ENCODE data around the gene EMP3. TPM values are rescaled to one million over a fixed set of nuclear protein-coding genes. Genes with fewer than 3 reads are reported as not detected.
A peak's percentile ranks its signal among the peaks of the same experiment; 100 is the strongest.
"Not testable (repeated sequence)": the region's sequence is repeated elsewhere in the genome, so short reads cannot be mapped to it uniquely, and the experiment has no call there.

The EMP3 gene
- polyA plus RNA-seq, 6 donors from 2014 or later = 305 to 450 (median 425) TPM

- no peak overlapping the region for H3K27ac Mint-ChIP-seq
- no peaks in the 10 kb centered on the region for H3K9me3 Mint-ChIP-seq
- no peak for DNase-seq
- no peak overlapping the region for H3K4me3 Mint-ChIP-seq
- H3K27me3 Mint-ChIP-seq = peaks cover 0 to 19% (median 8%) of the 10 kb centered on the region in 3 donors
- no peaks in the 10 kb centered on the region for H3K36me3 Mint-ChIP-seq
- no peaks in the 10 kb centered on the region for H3K4me1 Mint-ChIP-seq
- ATAC-seq (ENCODE audit: low read depth in 2 of 2) = no peak
Measured at GRCh38 chr19:48301886-48302599, 23.3 kb upstream of the EMP3 start.

GRCh38 chr19:48302600-48302959 is 22.8 kb upstream of the EMP3 start:
- DNase-seq = no peak
- peaks cover 0 to 19% (median 8%) of the 10 kb centered on the region in 3 donors for H3K27me3 Mint-ChIP-seq
- ATAC-seq (ENCODE audit: low read depth in 2 of 2) = no peak
- no peaks in the 10 kb centered on the region for H3K4me1 Mint-ChIP-seq
- H3K4me3 Mint-ChIP-seq = no peak overlapping the region
- H3K27ac Mint-ChIP-seq = no peak overlapping the region
- H3K36me3 Mint-ChIP-seq = no peaks in the 10 kb centered on the region
- H3K9me3 Mint-ChIP-seq = no peaks in the 10 kb centered on the region

- Mint-ChIP-seq H3K27ac (no peak overlapping the region), H3K4me3 (no peak overlapping the region)
Measured at GRCh38 chr19:48303367-48303766, 22.0 kb upstream of the EMP3 start.

GRCh38 chr19:48303866-48304265 is 21.5 kb upstream of the EMP3 start:
- H3K27me3 Mint-ChIP-seq = peaks cover 0 to 16% (median 8%) of the 10 kb centered on the region in 3 donors
- H3K4me1 Mint-ChIP-seq = no peaks in the 10 kb centered on the region
- no peaks in the 10 kb centered on the region for H3K36me3 Mint-ChIP-seq
- no peaks in the 10 kb centered on the region for H3K9me3 Mint-ChIP-seq
- ATAC-seq (ENCODE audit: low read depth in 2 of 2) = no peak
- H3K4me3 Mint-ChIP-seq = no peak overlapping the region
- no peak overlapping the region for H3K27ac Mint-ChIP-seq
- DNase-seq = no peak

More at GRCh38 chr19:48303367-48303766, 22.0 kb upstream of the EMP3 start:
- no peaks in the 10 kb centered on the region for H3K4me1 Mint-ChIP-seq
- no peaks in the 10 kb centered on the region for H3K9me3 Mint-ChIP-seq
- ATAC-seq (ENCODE audit: low read depth in 2 of 2) (no peak), DNase-seq (no peak)
- H3K27me3 Mint-ChIP-seq = peaks cover 0 to 19% (median 8%) of the 10 kb centered on the region in 3 donors
- no peaks in the 10 kb centered on the region for H3K36me3 Mint-ChIP-seq

GRCh38 chr19:48308631-48309586 is 16.4 kb upstream of the EMP3 start:
- H3K27me3 Mint-ChIP-seq = peaks cover 0 to 6% (median 4%) of the 10 kb centered on the region in 3 donors
- H3K27ac Mint-ChIP-seq = no peak overlapping the region
- ATAC-seq (ENCODE audit: low read depth in 2 of 2) (no peak), DNase-seq (no peak)
- no peaks in the 10 kb centered on the region for H3K4me1 Mint-ChIP-seq
- no peaks in the 10 kb centered on the region for H3K36me3 Mint-ChIP-seq
- peak overlapping the region in 1 of 8 donors; percentile 54 for H3K4me3 Mint-ChIP-seq
- no peaks in the 10 kb centered on the region for H3K9me3 Mint-ChIP-seq

GRCh38 chr19:48309731-48310130 is 15.6 kb upstream of the EMP3 start:
- H3K9me3 Mint-ChIP-seq; H3K27me3 Mint-ChIP-seq; H3K4me3 Mint-ChIP-seq; ATAC-seq (ENCODE audit: low read depth in 2 of 2); H3K4me1 Mint-ChIP-seq; H3K36me3 Mint-ChIP-seq; DNase-seq; H3K27ac Mint-ChIP-seq: not testable (repeated sequence)

GRCh38 chr19:48310227-48310626 is 15.1 kb upstream of the EMP3 start:
- H3K27me3 Mint-ChIP-seq = no peaks in the 10 kb centered on the region
- H3K36me3 Mint-ChIP-seq = no peaks in the 10 kb centered on the region
- DNase-seq (no peak), ATAC-seq (ENCODE audit: low read depth in 2 of 2) (no peak)
- H3K27ac Mint-ChIP-seq = no peak overlapping the region
- no peak overlapping the region for H3K4me3 Mint-ChIP-seq
- H3K9me3 Mint-ChIP-seq = no peaks in the 10 kb centered on the region
- H3K4me1 Mint-ChIP-seq = no peaks in the 10 kb centered on the region

GRCh38 chr19:48311384-48311783 is 14.0 kb upstream of the EMP3 start:
- Mint-ChIP-seq H3K36me3 (no peaks in the 10 kb centered on the region), H3K27ac (no peak overlapping the region), H3K9me3 (no peaks in the 10 kb centered on the region), H3K27me3 (no peaks in the 10 kb centered on the region), H3K4me3 (peak overlapping the region in 1 of 8 donors; percentile 52), H3K4me1 (no peaks in the 10 kb centered on the region)
- DNase-seq = no peak
- ATAC-seq (ENCODE audit: low read depth in 2 of 2) = no peak

GRCh38 chr19:48315712-48316111 is 9.6 kb upstream of the EMP3 start:
- Mint-ChIP-seq H3K27ac (no peak overlapping the region), H3K4me1 (peaks cover 10 to 11% (median 11%) of the 10 kb centered on the region in 3 donors), H3K4me3 (no peak overlapping the region), H3K36me3 (no peaks in the 10 kb centered on the region), H3K27me3 (no peaks in the 10 kb centered on the region), H3K9me3 (no peaks in the 10 kb centered on the region)
- ATAC-seq (ENCODE audit: low read depth in 2 of 2) = no peak
- no peak for DNase-seq

GRCh38 chr19:48317708-48317960 is 7.7 kb upstream of the EMP3 start:
- not testable (repeated sequence) for H3K4me3 Mint-ChIP-seq; H3K27me3 Mint-ChIP-seq; H3K9me3 Mint-ChIP-seq; H3K36me3 Mint-ChIP-seq; ATAC-seq (ENCODE audit: low read depth in 2 of 2); H3K27ac Mint-ChIP-seq; DNase-seq
- H3K4me1 Mint-ChIP-seq = peaks cover 24 to 27% (median 27%) of the 10 kb centered on the region in 3 donors

- Mint-ChIP-seq H3K9me3 (no peaks in the 10 kb centered on the region), H3K36me3 (no peaks in the 10 kb centered on the region), H3K27me3 (no peaks in the 10 kb centered on the region), H3K4me1 (peaks cover 30 to 35% (median 35%) of the 10 kb centered on the region in 3 donors), H3K4me3 (no peak overlapping the region), H3K27ac (no peak overlapping the region)
- ATAC-seq (ENCODE audit: low read depth in 2 of 2) (no peak), DNase-seq (no peak)
Measured at GRCh38 chr19:48318286-48318987, 6.9 kb upstream of the EMP3 start.

GRCh38 chr19:48319647-48320541 is 5.5 kb upstream of the EMP3 start:
- Mint-ChIP-seq H3K27ac (peak overlapping the region in 5 of 6 donors; percentile 76 to 100 (median 99)), H3K4me1 (peaks cover 42 to 50% (median 50%) of the 10 kb centered on the region in 3 donors), H3K36me3 (peaks cover 0 to 1% of the 10 kb centered on the region in 2 donors), H3K27me3 (no peaks in the 10 kb centered on the region), H3K9me3 (peaks cover 0 to 2% (median 0%) of the 10 kb centered on the region in 7 donors), H3K4me3 (peak overlapping the region in 6 of 8 donors; percentile 47 to 100 (median 92))
- DNase-seq (peak; percentile 74), ATAC-seq (ENCODE audit: low read depth in 2 of 2) (peak; percentile 13 to 15)

GRCh38 chr19:48321372-48321621 is 4.1 kb upstream of the EMP3 start:
- peak; percentile 87 for DNase-seq
- peak; percentile 52 to 57 for ATAC-seq (ENCODE audit: low read depth in 2 of 2)
- H3K9me3 Mint-ChIP-seq = peaks cover 0 to 5% (median 0%) of the 10 kb centered on the region in 7 donors
- H3K27ac Mint-ChIP-seq = peak overlapping the region; percentile 95 to 100 (median 99)
- peaks cover 52 to 63% (median 57%) of the 10 kb centered on the region in 3 donors for H3K4me1 Mint-ChIP-seq
- peaks cover 0 to 9% of the 10 kb centered on the region in 2 donors for H3K36me3 Mint-ChIP-seq
- no peaks in the 10 kb centered on the region for H3K27me3 Mint-ChIP-seq
- H3K4me3 Mint-ChIP-seq = peak overlapping the region; percentile 89 to 100 (median 96)
